ENCODE results near the gene KRT77.

DNA sequence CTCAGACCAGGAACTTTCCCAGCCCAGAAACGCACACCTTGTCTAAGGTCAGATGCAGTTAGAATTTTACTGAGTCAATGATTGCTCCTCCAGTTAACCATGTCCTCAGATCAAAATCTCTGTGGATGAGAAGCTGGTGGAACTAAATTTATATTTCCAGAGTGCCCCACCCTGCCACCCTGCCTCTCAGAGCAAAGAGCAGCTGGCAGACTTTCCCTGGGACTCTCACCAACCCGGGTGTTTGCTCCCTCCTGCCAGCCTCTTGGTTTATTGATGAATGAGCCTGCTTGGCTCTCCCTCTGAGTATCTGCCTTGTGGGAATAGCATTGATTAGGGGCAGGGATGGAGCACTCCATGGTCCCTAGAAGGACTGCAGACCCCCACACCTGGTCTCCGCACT, 17.3 kb downstream of the KRT77 start:
- TF ChIP-seq, protein P1, sequence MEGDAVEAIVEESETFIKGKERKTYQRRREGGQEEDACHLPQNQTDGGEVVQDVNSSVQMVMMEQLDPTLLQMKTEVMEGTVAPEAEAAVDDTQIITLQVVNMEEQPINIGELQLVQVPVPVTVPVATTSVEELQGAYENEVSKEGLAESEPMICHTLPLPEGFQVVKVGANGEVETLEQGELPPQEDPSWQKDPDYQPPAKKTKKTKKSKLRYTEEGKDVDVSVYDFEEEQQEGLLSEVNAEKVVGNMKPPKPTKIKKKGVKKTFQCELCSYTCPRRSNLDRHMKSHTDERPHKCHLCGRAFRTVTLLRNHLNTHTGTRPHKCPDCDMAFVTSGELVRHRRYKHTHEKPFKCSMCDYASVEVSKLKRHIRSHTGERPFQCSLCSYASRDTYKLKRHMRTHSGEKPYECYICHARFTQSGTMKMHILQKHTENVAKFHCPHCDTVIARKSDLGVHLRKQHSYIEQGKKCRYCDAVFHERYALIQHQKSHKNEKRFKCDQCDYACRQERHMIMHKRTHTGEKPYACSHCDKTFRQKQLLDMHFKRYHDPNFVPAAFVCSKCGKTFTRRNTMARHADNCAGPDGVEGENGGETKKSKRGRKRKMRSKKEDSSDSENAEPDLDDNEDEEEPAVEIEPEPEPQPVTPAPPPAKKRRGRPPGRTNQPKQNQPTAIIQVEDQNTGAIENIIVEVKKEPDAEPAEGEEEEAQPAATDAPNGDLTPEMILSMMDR (conservative IDR thresholded peaks at IDR 0.05; ENCODE audit: low read length), result no peak
- no peak for TF ChIP-seq EZH2phosphoT487 (IDR thresholded peaks at IDR 0.05; ENCODE audit: borderline replicate concordance, low read depth, low read length)

Measured in OCI-LY7 (cell line).